WTC11 (cell line): Measurements from ENCODE around the gene CTNNBIP1. TPM values are rescaled to one million over a fixed set of nuclear protein-coding genes. Genes with fewer than 3 reads are reported as not detected.

Experiments used
- ATAC-seq: fragments of 200-7000 bp; cut with Tn5 transposase; 2 replicates; pipeline ENCODE4 v1.10.0; 2021; ENCODE audit warnings: mild to moderate bottlenecking, moderate library complexity
- CTCF ChIA-PET: fragments of 300-600 bp; sonication (Branson Sonifier 250); formaldehyde crosslinking; loops from one replicate; lab custom pipeline; 2021; ENCODE audit warnings: antibody characterized with exemption; lab: Charles Lee
- POLR2A ChIA-PET: fragments of 350-600 bp; sonication (Branson Sonifier 250); formaldehyde crosslinking; loops from one replicate; lab custom pipeline; 2021; ENCODE audit warnings: antibody characterized with exemption; lab: Charles Lee
- DNase-seq: peaks from one replicate; pipeline ENCODE4 v3.0.0; 2021; ENCODE audit warnings: low spot score
- H3K27ac Mint-ChIP-seq: 2 replicates; pipeline ENCODE4 v1.8.0; 2021; ENCODE audit warnings: mixed read lengths
- H3K27me3 Mint-ChIP-seq: 2 replicates; pipeline ENCODE4 v1.8.0; 2021; ENCODE audit warnings: low read depth, mild to moderate bottlenecking, moderate library complexity, mixed read lengths
- H3K36me3 Mint-ChIP-seq: 2 replicates; pipeline ENCODE4 v1.8.0; 2021; ENCODE audit warnings: mixed read lengths
- H3K4me1 Mint-ChIP-seq: 2 replicates; pipeline ENCODE4 v1.8.0; 2022; ENCODE audit warnings: mixed read lengths
- H3K4me3 Mint-ChIP-seq: 2 replicates; pipeline ENCODE4 v1.8.0; 2021; ENCODE audit warnings: mild to moderate bottlenecking, moderate library complexity, mixed read lengths
- H3K9me3 Mint-ChIP-seq: 2 replicates; pipeline ENCODE4 v1.8.0; 2021; ENCODE audit warnings: mixed read lengths
- EMX1 ChIP-seq: fragments of 250-450 bp; sonication (Bioruptor Pico); IDR thresholded peaks from 2 replicates; pipeline ENCODE4 v1.8.0; 2021; ENCODE audit warnings: mild to moderate bottlenecking
- FOXP1 ChIP-seq: sonication (generic); formaldehyde crosslinking; IDR thresholded peaks from 2 replicates; pipeline ENCODE4 v1.8.0; 2022; ENCODE audit warnings: missing genetic modification reagents, mild to moderate bottlenecking, moderate library complexity, borderline replicate concordance
- GTF2I ChIP-seq: fragments of 250-450 bp; sonication (Bioruptor Pico); conservative IDR thresholded peaks from 2 replicates; pipeline ENCODE4 v1.4.0; 2021; ENCODE audit warnings: mild to moderate bottlenecking
- JAZF1 ChIP-seq: fragments of 250-450 bp; sonication (Bioruptor Pico); IDR thresholded peaks from 2 replicates; pipeline ENCODE4 v1.9.0; 2021; ENCODE audit warnings: moderate library complexity, mild to moderate bottlenecking, inconsistent platforms
- JUN ChIP-seq: sonication (generic); formaldehyde crosslinking; IDR thresholded peaks from 2 replicates; pipeline ENCODE4 v1.8.0; 2023; ENCODE audit warnings: mild to moderate bottlenecking, missing genetic modification reagents
- NR1H2 ChIP-seq: sonication (generic); formaldehyde crosslinking; IDR thresholded peaks from 2 replicates; pipeline ENCODE4 v1.9.0; 2021; ENCODE audit warnings: mild to moderate bottlenecking, moderate library complexity, missing genetic modification reagents
- ZNF121 ChIP-seq: sonication (generic); formaldehyde crosslinking; IDR thresholded peaks from 2 replicates; pipeline ENCODE4 v1.8.0; 2023; ENCODE audit warnings: missing genetic modification reagents
- ZNF138 ChIP-seq: sonication (generic); formaldehyde crosslinking; conservative IDR thresholded peaks from 2 replicates; pipeline ENCODE4 v1.8.1; 2022; ENCODE audit warnings: mild to moderate bottlenecking, moderate library complexity, missing genetic modification reagents
- total RNA-seq: library from RNA; stranded (reverse); gene quantifications from 3 replicates; pipeline ENCODE4 v1.2.3, GENCODE V29; 2021
- TF ChIP-seq, protein P1 (sequence below): sonication (generic); formaldehyde crosslinking; IDR thresholded peaks from 2 replicates; pipeline ENCODE4 v1.8.1; 2023; ENCODE audit warnings: mild to moderate bottlenecking, missing genetic modification reagents, borderline replicate concordance
- TF ChIP-seq, protein P2 (sequence below): sonication (generic); formaldehyde crosslinking; IDR thresholded peaks from 2 replicates; pipeline ENCODE4 v1.8.0; 2023; ENCODE audit warnings: mild to moderate bottlenecking, missing genetic modification reagents
- TF ChIP-seq, protein P3 (sequence below): sonication (generic); formaldehyde crosslinking; IDR thresholded peaks from 2 replicates; pipeline ENCODE4 v1.8.1; 2023; ENCODE audit warnings: mild to moderate bottlenecking, missing genetic modification reagents
- TF ChIP-seq, protein P4 (sequence below): fragments of 250-450 bp; sonication (Bioruptor Pico); conservative IDR thresholded peaks from 2 replicates; pipeline ENCODE4 v1.9.0; 2021; ENCODE audit warnings: mild to moderate bottlenecking
- TF ChIP-seq, protein P5 (sequence below): sonication (generic); formaldehyde crosslinking; IDR thresholded peaks from 2 replicates; pipeline ENCODE4 v1.8.0; 2022; ENCODE audit warnings: mild to moderate bottlenecking, missing genetic modification reagents
- TF ChIP-seq, protein P6 (sequence below): sonication (generic); formaldehyde crosslinking; IDR thresholded peaks from 2 replicates; pipeline ENCODE4 v1.8.0; 2022; ENCODE audit warnings: missing genetic modification reagents
- TF ChIP-seq, protein P7 (sequence below): sonication (generic); formaldehyde crosslinking; IDR thresholded peaks from 2 replicates; pipeline ENCODE4 v1.8.1; 2023; ENCODE audit warnings: mild to moderate bottlenecking, missing genetic modification reagents

CTNNBIP1 gene
- total RNA-seq, 1 experiment from 2014 or later = 58.2 TPM

DNA sequence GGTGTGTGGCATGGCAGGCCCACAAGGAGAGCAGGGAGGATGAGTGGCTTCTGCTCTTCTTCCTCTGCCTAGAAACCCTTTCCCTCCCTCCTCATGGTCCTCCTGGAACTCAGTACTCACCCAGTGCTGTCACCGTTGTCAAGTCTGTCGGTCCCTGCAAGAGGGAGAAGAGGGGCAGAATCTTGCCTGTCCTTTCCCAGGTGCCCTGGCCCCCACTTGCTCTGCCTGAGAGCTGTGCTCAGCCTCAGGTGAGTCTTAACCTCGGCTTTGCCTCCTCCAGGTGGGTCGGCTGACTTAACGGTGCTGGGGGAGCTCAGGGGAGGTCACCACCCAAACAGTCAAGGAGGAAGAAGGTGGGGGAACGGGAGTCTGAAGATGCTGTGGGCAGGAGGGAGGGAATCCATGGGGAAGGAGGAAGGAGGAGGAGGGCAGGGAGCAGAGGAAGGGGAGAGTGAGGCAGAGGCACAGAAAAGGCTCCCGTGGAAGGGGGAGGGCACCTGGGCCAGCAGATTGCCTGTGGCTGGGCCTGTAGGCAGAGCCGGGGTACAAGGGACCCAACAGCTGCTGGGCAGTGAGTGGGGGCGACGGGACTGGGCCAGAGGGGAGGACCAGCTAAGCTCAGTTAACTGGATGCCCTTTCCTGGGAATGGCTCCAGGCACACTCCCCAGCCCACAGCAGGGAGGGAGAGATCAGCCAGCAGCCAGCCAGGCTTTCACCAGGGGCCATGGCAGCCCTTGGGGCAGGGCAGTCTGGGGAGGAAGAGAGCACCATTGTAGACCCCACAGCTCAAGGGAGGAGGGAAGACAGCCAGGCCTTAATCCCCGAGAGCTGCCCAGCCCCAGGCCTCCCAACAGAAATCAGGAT, 26.3 kb downstream of the CTNNBIP1 start:
- Mint-ChIP-seq H3K9me3 (no peaks in the 10 kb centered on the region), H3K4me1 (peaks cover 8% of the 10 kb centered on the region)
- CTCF ChIA-PET = interaction anchor here (1.4 to 1.7 kb wide), 2 partner anchors 9 to 15 kb away, joined by 4 to 5 read pairs; no protein-coding TSS in a partner anchor
- TF ChIP-seq, protein P1, sequence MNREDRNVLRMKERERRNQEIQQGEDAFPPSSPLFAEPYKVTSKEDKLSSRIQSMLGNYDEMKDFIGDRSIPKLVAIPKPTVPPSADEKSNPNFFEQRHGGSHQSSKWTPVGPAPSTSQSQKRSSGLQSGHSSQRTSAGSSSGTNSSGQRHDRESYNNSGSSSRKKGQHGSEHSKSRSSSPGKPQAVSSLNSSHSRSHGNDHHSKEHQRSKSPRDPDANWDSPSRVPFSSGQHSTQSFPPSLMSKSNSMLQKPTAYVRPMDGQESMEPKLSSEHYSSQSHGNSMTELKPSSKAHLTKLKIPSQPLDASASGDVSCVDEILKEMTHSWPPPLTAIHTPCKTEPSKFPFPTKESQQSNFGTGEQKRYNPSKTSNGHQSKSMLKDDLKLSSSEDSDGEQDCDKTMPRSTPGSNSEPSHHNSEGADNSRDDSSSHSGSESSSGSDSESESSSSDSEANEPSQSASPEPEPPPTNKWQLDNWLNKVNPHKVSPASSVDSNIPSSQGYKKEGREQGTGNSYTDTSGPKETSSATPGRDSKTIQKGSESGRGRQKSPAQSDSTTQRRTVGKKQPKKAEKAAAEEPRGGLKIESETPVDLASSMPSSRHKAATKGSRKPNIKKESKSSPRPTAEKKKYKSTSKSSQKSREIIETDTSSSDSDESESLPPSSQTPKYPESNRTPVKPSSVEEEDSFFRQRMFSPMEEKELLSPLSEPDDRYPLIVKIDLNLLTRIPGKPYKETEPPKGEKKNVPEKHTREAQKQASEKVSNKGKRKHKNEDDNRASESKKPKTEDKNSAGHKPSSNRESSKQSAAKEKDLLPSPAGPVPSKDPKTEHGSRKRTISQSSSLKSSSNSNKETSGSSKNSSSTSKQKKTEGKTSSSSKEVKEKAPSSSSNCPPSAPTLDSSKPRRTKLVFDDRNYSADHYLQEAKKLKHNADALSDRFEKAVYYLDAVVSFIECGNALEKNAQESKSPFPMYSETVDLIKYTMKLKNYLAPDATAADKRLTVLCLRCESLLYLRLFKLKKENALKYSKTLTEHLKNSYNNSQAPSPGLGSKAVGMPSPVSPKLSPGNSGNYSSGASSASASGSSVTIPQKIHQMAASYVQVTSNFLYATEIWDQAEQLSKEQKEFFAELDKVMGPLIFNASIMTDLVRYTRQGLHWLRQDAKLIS (CRISPR knock-in tag) = no peak
- TF ChIP-seq NR1H2 (no peak), GTF2I (CRISPR knock-in tag) (no peak), ZNF121 (CRISPR knock-in tag) (no peak), EMX1 (CRISPR knock-in tag) (no peak)
- TF ChIP-seq, protein P2, sequence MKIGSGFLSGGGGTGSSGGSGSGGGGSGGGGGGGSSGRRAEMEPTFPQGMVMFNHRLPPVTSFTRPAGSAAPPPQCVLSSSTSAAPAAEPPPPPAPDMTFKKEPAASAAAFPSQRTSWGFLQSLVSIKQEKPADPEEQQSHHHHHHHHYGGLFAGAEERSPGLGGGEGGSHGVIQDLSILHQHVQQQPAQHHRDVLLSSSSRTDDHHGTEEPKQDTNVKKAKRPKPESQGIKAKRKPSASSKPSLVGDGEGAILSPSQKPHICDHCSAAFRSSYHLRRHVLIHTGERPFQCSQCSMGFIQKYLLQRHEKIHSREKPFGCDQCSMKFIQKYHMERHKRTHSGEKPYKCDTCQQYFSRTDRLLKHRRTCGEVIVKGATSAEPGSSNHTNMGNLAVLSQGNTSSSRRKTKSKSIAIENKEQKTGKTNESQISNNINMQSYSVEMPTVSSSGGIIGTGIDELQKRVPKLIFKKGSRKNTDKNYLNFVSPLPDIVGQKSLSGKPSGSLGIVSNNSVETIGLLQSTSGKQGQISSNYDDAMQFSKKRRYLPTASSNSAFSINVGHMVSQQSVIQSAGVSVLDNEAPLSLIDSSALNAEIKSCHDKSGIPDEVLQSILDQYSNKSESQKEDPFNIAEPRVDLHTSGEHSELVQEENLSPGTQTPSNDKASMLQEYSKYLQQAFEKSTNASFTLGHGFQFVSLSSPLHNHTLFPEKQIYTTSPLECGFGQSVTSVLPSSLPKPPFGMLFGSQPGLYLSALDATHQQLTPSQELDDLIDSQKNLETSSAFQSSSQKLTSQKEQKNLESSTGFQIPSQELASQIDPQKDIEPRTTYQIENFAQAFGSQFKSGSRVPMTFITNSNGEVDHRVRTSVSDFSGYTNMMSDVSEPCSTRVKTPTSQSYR (CRISPR knock-in tag) = no peak
- TF ChIP-seq, protein P3, sequence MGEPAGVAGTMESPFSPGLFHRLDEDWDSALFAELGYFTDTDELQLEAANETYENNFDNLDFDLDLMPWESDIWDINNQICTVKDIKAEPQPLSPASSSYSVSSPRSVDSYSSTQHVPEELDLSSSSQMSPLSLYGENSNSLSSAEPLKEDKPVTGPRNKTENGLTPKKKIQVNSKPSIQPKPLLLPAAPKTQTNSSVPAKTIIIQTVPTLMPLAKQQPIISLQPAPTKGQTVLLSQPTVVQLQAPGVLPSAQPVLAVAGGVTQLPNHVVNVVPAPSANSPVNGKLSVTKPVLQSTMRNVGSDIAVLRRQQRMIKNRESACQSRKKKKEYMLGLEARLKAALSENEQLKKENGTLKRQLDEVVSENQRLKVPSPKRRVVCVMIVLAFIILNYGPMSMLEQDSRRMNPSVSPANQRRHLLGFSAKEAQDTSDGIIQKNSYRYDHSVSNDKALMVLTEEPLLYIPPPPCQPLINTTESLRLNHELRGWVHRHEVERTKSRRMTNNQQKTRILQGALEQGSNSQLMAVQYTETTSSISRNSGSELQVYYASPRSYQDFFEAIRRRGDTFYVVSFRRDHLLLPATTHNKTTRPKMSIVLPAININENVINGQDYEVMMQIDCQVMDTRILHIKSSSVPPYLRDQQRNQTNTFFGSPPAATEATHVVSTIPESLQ = no peak
- TF ChIP-seq, protein P4, sequence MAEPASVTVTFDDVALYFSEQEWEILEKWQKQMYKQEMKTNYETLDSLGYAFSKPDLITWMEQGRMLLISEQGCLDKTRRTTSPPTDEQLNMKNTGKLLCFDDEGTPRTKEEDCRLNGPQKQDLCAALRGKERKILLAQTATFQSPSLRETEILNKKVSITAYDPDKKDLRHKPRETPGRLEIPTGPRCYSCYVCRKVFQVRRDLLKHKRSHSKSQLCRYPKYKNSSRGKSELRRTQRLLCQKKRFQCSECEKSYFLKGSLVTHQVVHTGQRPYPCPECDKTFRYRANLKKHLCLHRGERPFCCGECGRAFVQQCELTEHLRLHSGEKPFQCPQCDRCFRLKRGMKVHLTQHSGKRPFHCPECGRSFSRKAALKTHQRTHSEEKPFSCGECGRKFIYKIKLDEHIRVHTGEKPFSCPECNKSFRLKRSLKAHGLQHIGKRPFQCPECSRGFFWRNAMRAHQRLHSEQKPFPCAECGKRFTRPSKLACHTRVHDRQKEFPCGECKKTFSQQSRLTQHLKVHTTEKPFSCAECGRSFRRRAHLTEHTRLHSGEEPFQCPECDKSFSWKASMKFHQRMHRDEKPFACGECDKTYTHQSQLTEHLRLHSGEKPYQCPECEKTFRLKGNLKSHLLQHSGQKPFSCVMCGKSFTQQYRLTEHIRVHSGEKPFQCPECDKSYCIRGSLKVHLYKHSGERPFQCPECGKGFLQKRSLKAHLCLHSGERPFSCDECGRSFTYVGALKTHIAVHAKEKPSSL (CRISPR knock-in tag) = no peak
- TF ChIP-seq, all 79 proteins: peak for 0
- no peaks in the 10 kb centered on the region for H3K27me3 Mint-ChIP-seq
- no peak for ATAC-seq
- no peak for DNase-seq
- no peak overlapping the region for H3K4me3 Mint-ChIP-seq
- peak overlapping the region; percentile 63 for H3K27ac Mint-ChIP-seq
- no peaks in the 10 kb centered on the region for H3K36me3 Mint-ChIP-seq
- POLR2A ChIA-PET = no interaction called here

DNA sequence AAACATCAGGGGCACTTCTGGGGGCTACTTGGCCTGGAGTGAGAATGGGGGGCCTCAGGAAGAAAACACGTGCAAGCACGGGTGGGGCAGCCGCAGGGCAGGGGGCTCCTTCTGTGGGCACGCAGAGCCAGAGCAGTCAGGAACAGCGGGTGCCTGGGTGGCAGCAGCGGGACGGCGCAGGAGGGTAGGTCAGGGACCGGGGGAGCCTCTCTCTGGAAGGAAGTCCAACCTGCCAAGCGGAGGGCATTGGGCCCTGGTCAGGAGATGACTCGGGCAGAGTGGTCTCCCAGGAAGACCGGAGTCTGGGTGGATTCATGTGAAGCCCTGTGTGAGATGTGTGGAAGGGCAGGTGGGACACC, 27.1 kb downstream of the CTNNBIP1 start:
- ATAC-seq = no peak
- H3K27ac Mint-ChIP-seq = no peak overlapping the region
- H3K36me3 Mint-ChIP-seq = no peaks in the 10 kb centered on the region
- no peak for DNase-seq
- no peaks in the 10 kb centered on the region for H3K27me3 Mint-ChIP-seq
- ChIA-PET CTCF (interaction anchor here (1.4 to 1.5 kb wide), 2 partner anchors 14 to 22 kb away, joined by 3 to 4 read pairs; no protein-coding TSS in a partner anchor), POLR2A (interaction anchor here (0.6 kb wide), 1 partner anchor 43 kb away, joined by 5 read pairs; no protein-coding TSS in a partner anchor)
- no peak for TF ChIP-seq ZNF138 (CRISPR knock-in tag)
- TF ChIP-seq, protein P5, sequence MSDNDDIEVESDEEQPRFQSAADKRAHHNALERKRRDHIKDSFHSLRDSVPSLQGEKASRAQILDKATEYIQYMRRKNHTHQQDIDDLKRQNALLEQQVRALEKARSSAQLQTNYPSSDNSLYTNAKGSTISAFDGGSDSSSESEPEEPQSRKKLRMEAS (CRISPR knock-in tag) = no peak
- TF ChIP-seq FOXP1 = no peak
- TF ChIP-seq, protein P6, sequence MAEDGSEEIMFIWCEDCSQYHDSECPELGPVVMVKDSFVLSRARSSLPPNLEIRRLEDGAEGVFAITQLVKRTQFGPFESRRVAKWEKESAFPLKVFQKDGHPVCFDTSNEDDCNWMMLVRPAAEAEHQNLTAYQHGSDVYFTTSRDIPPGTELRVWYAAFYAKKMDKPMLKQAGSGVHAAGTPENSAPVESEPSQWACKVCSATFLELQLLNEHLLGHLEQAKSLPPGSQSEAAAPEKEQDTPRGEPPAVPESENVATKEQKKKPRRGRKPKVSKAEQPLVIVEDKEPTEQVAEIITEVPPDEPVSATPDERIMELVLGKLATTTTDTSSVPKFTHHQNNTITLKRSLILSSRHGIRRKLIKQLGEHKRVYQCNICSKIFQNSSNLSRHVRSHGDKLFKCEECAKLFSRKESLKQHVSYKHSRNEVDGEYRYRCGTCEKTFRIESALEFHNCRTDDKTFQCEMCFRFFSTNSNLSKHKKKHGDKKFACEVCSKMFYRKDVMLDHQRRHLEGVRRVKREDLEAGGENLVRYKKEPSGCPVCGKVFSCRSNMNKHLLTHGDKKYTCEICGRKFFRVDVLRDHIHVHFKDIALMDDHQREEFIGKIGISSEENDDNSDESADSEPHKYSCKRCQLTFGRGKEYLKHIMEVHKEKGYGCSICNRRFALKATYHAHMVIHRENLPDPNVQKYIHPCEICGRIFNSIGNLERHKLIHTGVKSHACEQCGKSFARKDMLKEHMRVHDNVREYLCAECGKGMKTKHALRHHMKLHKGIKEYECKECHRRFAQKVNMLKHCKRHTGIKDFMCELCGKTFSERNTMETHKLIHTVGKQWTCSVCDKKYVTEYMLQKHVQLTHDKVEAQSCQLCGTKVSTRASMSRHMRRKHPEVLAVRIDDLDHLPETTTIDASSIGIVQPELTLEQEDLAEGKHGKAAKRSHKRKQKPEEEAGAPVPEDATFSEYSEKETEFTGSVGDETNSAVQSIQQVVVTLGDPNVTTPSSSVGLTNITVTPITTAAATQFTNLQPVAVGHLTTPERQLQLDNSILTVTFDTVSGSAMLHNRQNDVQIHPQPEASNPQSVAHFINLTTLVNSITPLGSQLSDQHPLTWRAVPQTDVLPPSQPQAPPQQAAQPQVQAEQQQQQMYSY = no peak
- TF ChIP-seq JUN = no peak
- TF ChIP-seq, protein P7, sequence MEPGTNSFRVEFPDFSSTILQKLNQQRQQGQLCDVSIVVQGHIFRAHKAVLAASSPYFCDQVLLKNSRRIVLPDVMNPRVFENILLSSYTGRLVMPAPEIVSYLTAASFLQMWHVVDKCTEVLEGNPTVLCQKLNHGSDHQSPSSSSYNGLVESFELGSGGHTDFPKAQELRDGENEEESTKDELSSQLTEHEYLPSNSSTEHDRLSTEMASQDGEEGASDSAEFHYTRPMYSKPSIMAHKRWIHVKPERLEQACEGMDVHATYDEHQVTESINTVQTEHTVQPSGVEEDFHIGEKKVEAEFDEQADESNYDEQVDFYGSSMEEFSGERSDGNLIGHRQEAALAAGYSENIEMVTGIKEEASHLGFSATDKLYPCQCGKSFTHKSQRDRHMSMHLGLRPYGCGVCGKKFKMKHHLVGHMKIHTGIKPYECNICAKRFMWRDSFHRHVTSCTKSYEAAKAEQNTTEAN (CRISPR knock-in tag) = no peak
- no peak for TF ChIP-seq JAZF1 (CRISPR knock-in tag)
- H3K9me3 Mint-ChIP-seq = no peaks in the 10 kb centered on the region
- no peak overlapping the region for H3K4me3 Mint-ChIP-seq
- peaks cover 5% of the 10 kb centered on the region; the same call in 1 of the 2 replicates for H3K4me1 Mint-ChIP-seq
